HL-60 (cell line): ENCODE results near the gene SLFN12L.
"Not testable (repeated sequence)": the region's sequence is repeated elsewhere in the genome, so short reads cannot be mapped to it uniquely, and the experiment has no call there.

ENCODE experiments used
- POLR2AphosphoS5 ChIP-seq: IDR thresholded peaks from 2 replicates; pipeline ENCODE4 v1.6.1; 2012; ENCODE audit warnings: low read depth
- TF ChIP-seq, protein P1 (sequence below): IDR thresholded peaks from one replicate; pipeline ENCODE4 v1.5.1; 2011; ENCODE audit warnings: low read length, control low read depth, inconsistent platforms; ENCODE audit not compliant: insufficient read depth
- TF ChIP-seq, protein P2 (sequence below): IDR thresholded peaks from 2 replicates; pipeline ENCODE4 v1.6.1; 2012; ENCODE audit warnings: low read depth; ENCODE audit not compliant: insufficient replicate concordance

DNA sequence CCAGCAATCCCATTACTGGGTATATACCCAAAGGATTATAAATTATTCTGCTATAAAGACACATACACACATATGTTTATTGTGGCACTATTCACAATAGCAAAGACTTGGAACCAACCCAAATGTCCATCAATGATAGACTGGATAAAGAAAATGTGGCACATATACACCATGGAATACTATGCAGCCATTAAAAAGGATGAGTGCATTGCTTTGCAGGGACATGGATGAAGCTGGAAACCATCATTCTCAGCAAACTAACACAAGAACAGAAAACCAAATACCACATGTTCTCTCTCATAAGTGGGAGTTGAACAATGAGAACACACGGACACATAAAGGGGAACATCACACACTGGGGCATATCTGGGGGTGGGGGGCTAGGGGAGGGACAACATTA is 8.2 kb downstream of the SLFN12L start:
- TF ChIP-seq, protein P1, sequence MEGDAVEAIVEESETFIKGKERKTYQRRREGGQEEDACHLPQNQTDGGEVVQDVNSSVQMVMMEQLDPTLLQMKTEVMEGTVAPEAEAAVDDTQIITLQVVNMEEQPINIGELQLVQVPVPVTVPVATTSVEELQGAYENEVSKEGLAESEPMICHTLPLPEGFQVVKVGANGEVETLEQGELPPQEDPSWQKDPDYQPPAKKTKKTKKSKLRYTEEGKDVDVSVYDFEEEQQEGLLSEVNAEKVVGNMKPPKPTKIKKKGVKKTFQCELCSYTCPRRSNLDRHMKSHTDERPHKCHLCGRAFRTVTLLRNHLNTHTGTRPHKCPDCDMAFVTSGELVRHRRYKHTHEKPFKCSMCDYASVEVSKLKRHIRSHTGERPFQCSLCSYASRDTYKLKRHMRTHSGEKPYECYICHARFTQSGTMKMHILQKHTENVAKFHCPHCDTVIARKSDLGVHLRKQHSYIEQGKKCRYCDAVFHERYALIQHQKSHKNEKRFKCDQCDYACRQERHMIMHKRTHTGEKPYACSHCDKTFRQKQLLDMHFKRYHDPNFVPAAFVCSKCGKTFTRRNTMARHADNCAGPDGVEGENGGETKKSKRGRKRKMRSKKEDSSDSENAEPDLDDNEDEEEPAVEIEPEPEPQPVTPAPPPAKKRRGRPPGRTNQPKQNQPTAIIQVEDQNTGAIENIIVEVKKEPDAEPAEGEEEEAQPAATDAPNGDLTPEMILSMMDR = not testable (repeated sequence)
- TF ChIP-seq POLR2AphosphoS5 = not testable (repeated sequence)
- TF ChIP-seq, protein P2, sequence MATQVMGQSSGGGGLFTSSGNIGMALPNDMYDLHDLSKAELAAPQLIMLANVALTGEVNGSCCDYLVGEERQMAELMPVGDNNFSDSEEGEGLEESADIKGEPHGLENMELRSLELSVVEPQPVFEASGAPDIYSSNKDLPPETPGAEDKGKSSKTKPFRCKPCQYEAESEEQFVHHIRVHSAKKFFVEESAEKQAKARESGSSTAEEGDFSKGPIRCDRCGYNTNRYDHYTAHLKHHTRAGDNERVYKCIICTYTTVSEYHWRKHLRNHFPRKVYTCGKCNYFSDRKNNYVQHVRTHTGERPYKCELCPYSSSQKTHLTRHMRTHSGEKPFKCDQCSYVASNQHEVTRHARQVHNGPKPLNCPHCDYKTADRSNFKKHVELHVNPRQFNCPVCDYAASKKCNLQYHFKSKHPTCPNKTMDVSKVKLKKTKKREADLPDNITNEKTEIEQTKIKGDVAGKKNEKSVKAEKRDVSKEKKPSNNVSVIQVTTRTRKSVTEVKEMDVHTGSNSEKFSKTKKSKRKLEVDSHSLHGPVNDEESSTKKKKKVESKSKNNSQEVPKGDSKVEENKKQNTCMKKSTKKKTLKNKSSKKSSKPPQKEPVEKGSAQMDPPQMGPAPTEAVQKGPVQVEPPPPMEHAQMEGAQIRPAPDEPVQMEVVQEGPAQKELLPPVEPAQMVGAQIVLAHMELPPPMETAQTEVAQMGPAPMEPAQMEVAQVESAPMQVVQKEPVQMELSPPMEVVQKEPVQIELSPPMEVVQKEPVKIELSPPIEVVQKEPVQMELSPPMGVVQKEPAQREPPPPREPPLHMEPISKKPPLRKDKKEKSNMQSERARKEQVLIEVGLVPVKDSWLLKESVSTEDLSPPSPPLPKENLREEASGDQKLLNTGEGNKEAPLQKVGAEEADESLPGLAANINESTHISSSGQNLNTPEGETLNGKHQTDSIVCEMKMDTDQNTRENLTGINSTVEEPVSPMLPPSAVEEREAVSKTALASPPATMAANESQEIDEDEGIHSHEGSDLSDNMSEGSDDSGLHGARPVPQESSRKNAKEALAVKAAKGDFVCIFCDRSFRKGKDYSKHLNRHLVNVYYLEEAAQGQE = not testable (repeated sequence)
